ENCODE measurements around the gene PHACTR1. TPM values are rescaled to one million over a fixed set of nuclear protein-coding genes. Genes with fewer than 3 reads are reported as not detected.

Gene PHACTR1
- under 1 TPM; 0.44 TPM for total RNA-seq
- under 1 TPM; 0.03 to 0.40 TPM for polyA plus RNA-seq

GRCh38 chr6:12716298-12716916, at the start of gene PHACTR1:
PHACTR1 (plus strand) TSS chr6:12716767.
- H3K27ac ChIP-seq (ENCODE audit: low read depth, low read length), result no peak within 1 kb of the TSS
- POLR2A ChIA-PET (ENCODE audit: partially characterized antibody), result no interaction called here
- Mint-ChIP-seq H3K36me3 (no peaks in the 10 kb centered on the region), H3K9me3 (peaks cover 0 to 6% (median 0%) of the 10 kb centered on the region in 8 donors), H3K4me1 (no peaks in the 10 kb centered on the region), H3K27me3 (peaks cover 2 to 8% of the 10 kb centered on the region in 2 donors), H3K27ac (no peak within 1 kb of the TSS), H3K4me3 (no peak within 1 kb of the TSS)
- DNase-seq, result no peak
- no peaks in the 10 kb centered on the region for H3K36me3 ChIP-seq (ENCODE audit: insufficient read depth, low read length)
- no peak within 1 kb of the TSS for H3K4me3 ChIP-seq (ENCODE audit: low read length in 2 of 2)
- H3K9me3 ChIP-seq (ENCODE audit: control insufficient read depth in 1 of 2, low read length in 2 of 2), result no peaks in the 10 kb centered on the region
- no peaks in the 10 kb centered on the region for H3K27me3 ChIP-seq (ENCODE audit: insufficient read depth, low read length)
- intact Hi-C loops (cut with micrococcal nuclease), result no loop called here
- no peaks in the 10 kb centered on the region for H3K4me1 ChIP-seq (ENCODE audit: insufficient read depth, low read length)
- CTCF ChIA-PET (ENCODE audit: partially characterized antibody), result no interaction called here

GRCh38 chr6:12666886-12667285, 49.7 kb upstream of the PHACTR1 start:
- POLR2A ChIA-PET (ENCODE audit: partially characterized antibody), result no interaction called here

GRCh38 chr6:12675931-12676330, 40.6 kb upstream of the PHACTR1 start:
- Mint-ChIP-seq H3K4me3 (no peak overlapping the region), H3K9me3 (peaks cover 0 to 5% (median 0%) of the 10 kb centered on the region in 8 donors), H3K27ac (no peak overlapping the region), H3K27me3 (peaks cover 2 to 16% of the 10 kb centered on the region in 2 donors), H3K36me3 (no peaks in the 10 kb centered on the region), H3K4me1 (no peaks in the 10 kb centered on the region)
- ChIA-PET POLR2A (ENCODE audit: partially characterized antibody) (no interaction called here), CTCF (ENCODE audit: partially characterized antibody) (no interaction called here)
- H3K27ac ChIP-seq (ENCODE audit: low read depth, low read length), result no peak overlapping the region
- H3K9me3 ChIP-seq (ENCODE audit: control insufficient read depth in 1 of 2, low read length in 2 of 2), result no peaks in the 10 kb centered on the region
- H3K4me3 ChIP-seq (ENCODE audit: low read length in 2 of 2), result no peak overlapping the region
- H3K27me3 ChIP-seq (ENCODE audit: insufficient read depth, low read length), result no peaks in the 10 kb centered on the region
- H3K36me3 ChIP-seq (ENCODE audit: insufficient read depth, low read length), result no peaks in the 10 kb centered on the region
- intact Hi-C loops (cut with micrococcal nuclease), result no loop called here
- DNase-seq, result no peak
- no peaks in the 10 kb centered on the region for H3K4me1 ChIP-seq (ENCODE audit: insufficient read depth, low read length)

More at GRCh38 chr6:12666886-12667285, 49.7 kb upstream of the PHACTR1 start:
- H3K27me3 ChIP-seq (ENCODE audit: insufficient read depth, low read length), result no peaks in the 10 kb centered on the region
- no peaks in the 10 kb centered on the region for H3K27me3 Mint-ChIP-seq
- H3K9me3 ChIP-seq (ENCODE audit: control insufficient read depth in 1 of 2, low read length in 2 of 2), result no peaks in the 10 kb centered on the region
- no peak overlapping the region for H3K4me3 ChIP-seq (ENCODE audit: low read length in 2 of 2)
- CTCF ChIA-PET (ENCODE audit: partially characterized antibody), result no interaction called here
- H3K4me1 Mint-ChIP-seq, result no peaks in the 10 kb centered on the region
- H3K27ac ChIP-seq (ENCODE audit: low read depth, low read length), result no peak overlapping the region
- no peaks in the 10 kb centered on the region for H3K36me3 ChIP-seq (ENCODE audit: insufficient read depth, low read length)
- no peak for DNase-seq
- no peaks in the 10 kb centered on the region for H3K9me3 Mint-ChIP-seq
- H3K27ac Mint-ChIP-seq, result no peak overlapping the region
- H3K4me3 Mint-ChIP-seq, result no peak overlapping the region
- no peaks in the 10 kb centered on the region for H3K36me3 Mint-ChIP-seq
- intact Hi-C loops (cut with micrococcal nuclease), result no loop called here
- no peaks in the 10 kb centered on the region for H3K4me1 ChIP-seq (ENCODE audit: insufficient read depth, low read length)

- peaks cover 0 to 2% (median 0%) of the 10 kb centered on the region in 8 donors for H3K9me3 Mint-ChIP-seq
- peaks cover 0 to 6% of the 10 kb centered on the region in 2 donors for H3K27me3 Mint-ChIP-seq
- no peaks in the 10 kb centered on the region for H3K4me1 ChIP-seq (ENCODE audit: insufficient read depth, low read length)
- H3K9me3 ChIP-seq (ENCODE audit: control insufficient read depth in 1 of 2, low read length in 2 of 2), result no peaks in the 10 kb centered on the region
- H3K36me3 Mint-ChIP-seq, result no peaks in the 10 kb centered on the region
- H3K4me1 Mint-ChIP-seq, result no peaks in the 10 kb centered on the region
- H3K27ac ChIP-seq (ENCODE audit: low read depth, low read length), result no peak overlapping the region
- no peak overlapping the region for H3K4me3 ChIP-seq (ENCODE audit: low read length in 2 of 2)
- intact Hi-C loops (cut with micrococcal nuclease), result no loop called here
- ChIA-PET POLR2A (ENCODE audit: partially characterized antibody) (no interaction called here), CTCF (ENCODE audit: partially characterized antibody) (no interaction called here)
- H3K36me3 ChIP-seq (ENCODE audit: insufficient read depth, low read length), result no peaks in the 10 kb centered on the region
- no peak overlapping the region for H3K4me3 Mint-ChIP-seq
- H3K27me3 ChIP-seq (ENCODE audit: insufficient read depth, low read length), result no peaks in the 10 kb centered on the region
- H3K27ac Mint-ChIP-seq, result no peak overlapping the region
- no peak for DNase-seq
Measured at GRCh38 chr6:12679341-12679740, 37.2 kb upstream of the PHACTR1 start.

GRCh38 chr6:12693122-12693521, 23.4 kb upstream of the PHACTR1 start:
- Mint-ChIP-seq H3K27ac (no peak overlapping the region), H3K4me1 (no peaks in the 10 kb centered on the region), H3K27me3 (no peaks in the 10 kb centered on the region), H3K9me3 (peaks cover 0 to 3% (median 0%) of the 10 kb centered on the region in 8 donors), H3K36me3 (no peaks in the 10 kb centered on the region), H3K4me3 (no peak overlapping the region)
- Histone ChIP-seq H3K4me3 (ENCODE audit: low read length in 2 of 2) (no peak overlapping the region), H3K36me3 (ENCODE audit: insufficient read depth, low read length) (no peaks in the 10 kb centered on the region), H3K9me3 (ENCODE audit: control insufficient read depth in 1 of 2, low read length in 2 of 2) (no peaks in the 10 kb centered on the region), H3K27ac (ENCODE audit: low read depth, low read length) (no peak overlapping the region), H3K27me3 (ENCODE audit: insufficient read depth, low read length) (no peaks in the 10 kb centered on the region), H3K4me1 (ENCODE audit: insufficient read depth, low read length) (no peaks in the 10 kb centered on the region)
- intact Hi-C loops (cut with micrococcal nuclease), result no loop called here
- CTCF ChIA-PET (ENCODE audit: partially characterized antibody), result no interaction called here
- POLR2A ChIA-PET (ENCODE audit: partially characterized antibody), result no interaction called here
- DNase-seq, result no peak

GRCh38 chr6:12698298-12698697, 18.3 kb upstream of the PHACTR1 start:
- no peaks in the 10 kb centered on the region for H3K27me3 ChIP-seq (ENCODE audit: insufficient read depth, low read length)
- CTCF ChIA-PET (ENCODE audit: partially characterized antibody), result no interaction called here
- H3K36me3 ChIP-seq (ENCODE audit: insufficient read depth, low read length), result no peaks in the 10 kb centered on the region
- H3K9me3 ChIP-seq (ENCODE audit: control insufficient read depth in 1 of 2, low read length in 2 of 2), result no peaks in the 10 kb centered on the region
- H3K4me3 ChIP-seq (ENCODE audit: low read length in 2 of 2), result no peak overlapping the region
- Mint-ChIP-seq H3K27ac (no peak overlapping the region), H3K36me3 (no peaks in the 10 kb centered on the region), H3K4me1 (no peaks in the 10 kb centered on the region), H3K4me3 (no peak overlapping the region), H3K27me3 (peaks cover 2 to 4% of the 10 kb centered on the region in 2 donors), H3K9me3 (peaks cover 0 to 6% (median under 1%) of the 10 kb centered on the region in 8 donors)
- DNase-seq, result no peak
- no peak overlapping the region for H3K27ac ChIP-seq (ENCODE audit: low read depth, low read length)
- H3K4me1 ChIP-seq (ENCODE audit: insufficient read depth, low read length), result no peaks in the 10 kb centered on the region
- intact Hi-C loops (cut with micrococcal nuclease), result no loop called here
- POLR2A ChIA-PET (ENCODE audit: partially characterized antibody), result no interaction called here

GRCh38 chr6:12704946-12705345, 11.6 kb upstream of the PHACTR1 start:
- no peak overlapping the region for H3K4me3 Mint-ChIP-seq
- Histone ChIP-seq H3K27me3 (ENCODE audit: insufficient read depth, low read length) (no peaks in the 10 kb centered on the region), H3K27ac (ENCODE audit: low read depth, low read length) (no peak overlapping the region), H3K4me3 (ENCODE audit: low read length in 2 of 2) (no peak overlapping the region), H3K9me3 (ENCODE audit: control insufficient read depth in 1 of 2, low read length in 2 of 2) (no peaks in the 10 kb centered on the region), H3K4me1 (ENCODE audit: insufficient read depth, low read length) (no peaks in the 10 kb centered on the region), H3K36me3 (ENCODE audit: insufficient read depth, low read length) (no peaks in the 10 kb centered on the region)
- intact Hi-C loops (cut with micrococcal nuclease), result no loop called here
- CTCF ChIA-PET (ENCODE audit: partially characterized antibody), result no interaction called here
- H3K36me3 Mint-ChIP-seq, result no peaks in the 10 kb centered on the region
- peak overlapping the region in 1 of 7 donors; percentile 62 for H3K27ac Mint-ChIP-seq
- POLR2A ChIA-PET (ENCODE audit: partially characterized antibody), result no interaction called here
- H3K27me3 Mint-ChIP-seq, result peaks cover 2 to 5% of the 10 kb centered on the region in 2 donors
- no peak for DNase-seq
- no peaks in the 10 kb centered on the region for H3K4me1 Mint-ChIP-seq
- peaks cover 0 to 2% (median 0%) of the 10 kb centered on the region in 8 donors for H3K9me3 Mint-ChIP-seq

GRCh38 chr6:12709116-12709515, 7.5 kb upstream of the PHACTR1 start:
- H3K4me3 ChIP-seq (ENCODE audit: low read length in 2 of 2), result no peak overlapping the region
- H3K4me3 Mint-ChIP-seq, result no peak overlapping the region
- DNase-seq, result no peak
- ChIA-PET CTCF (ENCODE audit: partially characterized antibody) (no interaction called here), POLR2A (ENCODE audit: partially characterized antibody) (no interaction called here)
- H3K36me3 Mint-ChIP-seq, result no peaks in the 10 kb centered on the region
- no peak overlapping the region for H3K27ac Mint-ChIP-seq
- no peaks in the 10 kb centered on the region for H3K36me3 ChIP-seq (ENCODE audit: insufficient read depth, low read length)
- H3K4me1 Mint-ChIP-seq, result no peaks in the 10 kb centered on the region
- peaks cover 2 to 5% of the 10 kb centered on the region in 2 donors for H3K27me3 Mint-ChIP-seq
- no peaks in the 10 kb centered on the region for H3K4me1 ChIP-seq (ENCODE audit: insufficient read depth, low read length)
- no peaks in the 10 kb centered on the region for H3K9me3 ChIP-seq (ENCODE audit: control insufficient read depth in 1 of 2, low read length in 2 of 2)
- peaks cover 0 to 2% (median 0%) of the 10 kb centered on the region in 8 donors for H3K9me3 Mint-ChIP-seq
- no peaks in the 10 kb centered on the region for H3K27me3 ChIP-seq (ENCODE audit: insufficient read depth, low read length)
- H3K27ac ChIP-seq (ENCODE audit: low read depth, low read length), result no peak overlapping the region
- intact Hi-C loops (cut with micrococcal nuclease), result no loop called here

Measured in CD4-positive, alpha-beta memory T cell (primary cell).